WTC11 (cell line): ENCODE results near the gene CRTAP.

Experiments used
- CBFB ChIP-seq: sonication (generic); formaldehyde crosslinking; IDR thresholded peaks from 2 replicates; pipeline ENCODE4 v1.8.1; 2022; ENCODE audit warnings: mild to moderate bottlenecking, low read depth, missing genetic modification reagents
- JUN ChIP-seq: sonication (generic); formaldehyde crosslinking; IDR thresholded peaks from 2 replicates; pipeline ENCODE4 v1.8.0; 2023; ENCODE audit warnings: mild to moderate bottlenecking, missing genetic modification reagents
- MAX ChIP-seq: sonication (generic); formaldehyde crosslinking; IDR thresholded peaks from 2 replicates; pipeline ENCODE4 v1.8.0; 2022; ENCODE audit warnings: mild to moderate bottlenecking, missing genetic modification reagents
- NR1H2 ChIP-seq: sonication (generic); formaldehyde crosslinking; IDR thresholded peaks from 2 replicates; pipeline ENCODE4 v1.9.0; 2021; ENCODE audit warnings: mild to moderate bottlenecking, moderate library complexity, missing genetic modification reagents
- PRRX2 ChIP-seq: fragments of 250-450 bp; sonication (Bioruptor Pico); IDR thresholded peaks from 2 replicates; pipeline ENCODE4 v1.8.0; 2021; ENCODE audit warnings: mild to moderate bottlenecking
- SP1 ChIP-seq: sonication (generic); formaldehyde crosslinking; conservative IDR thresholded peaks from 2 replicates; pipeline ENCODE4 v1.8.1; 2022; ENCODE audit warnings: missing genetic modification reagents
- USF1 ChIP-seq: sonication (generic); formaldehyde crosslinking; IDR thresholded peaks from 2 replicates; pipeline ENCODE4 v1.8.0; 2022; ENCODE audit warnings: mild to moderate bottlenecking, missing genetic modification reagents
- ZNF416 ChIP-seq: fragments of 250-450 bp; sonication (Bioruptor Pico); IDR thresholded peaks from 2 replicates; pipeline ENCODE4 v1.9.0; 2021; ENCODE audit warnings: mild to moderate bottlenecking, inconsistent platforms
- TF ChIP-seq, protein P1 (sequence below): fragments of 200-600 bp; IDR thresholded peaks from 2 replicates; pipeline ENCODE4 v1.8.0; 2022; ENCODE audit warnings: antibody characterized with exemption
- TF ChIP-seq, protein P2 (sequence below): sonication (generic); formaldehyde crosslinking; IDR thresholded peaks from 2 replicates; pipeline ENCODE4 v1.8.1; 2022; ENCODE audit warnings: low read depth, mild to moderate bottlenecking, moderate library complexity, missing genetic modification reagents, borderline replicate concordance

DNA sequence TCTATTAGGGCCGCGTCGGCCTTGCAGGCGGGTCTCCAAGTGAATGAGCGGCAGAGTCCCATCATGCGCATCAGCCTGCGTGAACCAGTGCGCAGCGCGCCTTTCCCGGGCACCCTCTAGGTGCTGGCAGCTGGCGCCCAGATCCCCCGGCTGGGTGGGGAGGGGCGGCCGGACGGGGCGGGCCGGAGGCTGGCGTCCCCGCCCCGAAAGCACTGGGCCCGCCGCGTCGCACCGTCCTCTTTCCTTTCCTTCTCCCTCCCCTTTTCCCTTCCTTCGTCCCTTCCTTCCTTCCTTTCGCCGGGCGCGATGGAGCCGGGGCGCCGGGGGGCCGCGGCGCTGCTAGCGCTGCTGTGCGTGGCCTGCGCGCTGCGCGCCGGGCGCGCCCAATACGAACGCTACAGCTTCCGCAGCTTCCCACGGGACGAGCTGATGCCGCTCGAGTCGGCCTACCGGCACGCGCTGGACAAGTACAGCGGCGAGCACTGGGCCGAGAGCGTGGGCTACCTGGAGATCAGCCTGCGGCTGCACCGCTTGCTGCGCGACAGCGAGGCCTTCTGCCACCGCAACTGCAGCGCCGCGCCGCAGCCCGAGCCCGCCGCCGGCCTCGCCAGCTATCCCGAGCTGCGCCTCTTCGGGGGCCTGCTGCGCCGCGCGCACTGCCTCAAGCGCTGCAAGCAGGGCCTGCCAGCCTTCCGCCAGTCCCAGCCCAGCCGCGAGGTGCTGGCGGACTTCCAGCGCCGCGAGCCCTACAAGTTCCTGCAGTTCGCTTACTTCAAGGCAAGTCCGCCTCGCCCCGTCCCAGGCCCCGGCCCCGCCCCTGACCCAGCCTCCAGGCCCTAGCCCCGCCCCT, at the start of gene CRTAP:
- peak; percentile 81 for TF ChIP-seq SP1 (CRISPR knock-in tag)
- TF ChIP-seq USF1, result no peak
- no peak for TF ChIP-seq NR1H2 (CRISPR knock-in tag)
- peak; percentile 68; the same call in 1 of the 2 replicates for TF ChIP-seq JUN
- TF ChIP-seq CBFB, result no peak
- TF ChIP-seq MAX, result peak; percentile 46; the same call in 1 of the 2 replicates
- TF ChIP-seq, protein P1, sequence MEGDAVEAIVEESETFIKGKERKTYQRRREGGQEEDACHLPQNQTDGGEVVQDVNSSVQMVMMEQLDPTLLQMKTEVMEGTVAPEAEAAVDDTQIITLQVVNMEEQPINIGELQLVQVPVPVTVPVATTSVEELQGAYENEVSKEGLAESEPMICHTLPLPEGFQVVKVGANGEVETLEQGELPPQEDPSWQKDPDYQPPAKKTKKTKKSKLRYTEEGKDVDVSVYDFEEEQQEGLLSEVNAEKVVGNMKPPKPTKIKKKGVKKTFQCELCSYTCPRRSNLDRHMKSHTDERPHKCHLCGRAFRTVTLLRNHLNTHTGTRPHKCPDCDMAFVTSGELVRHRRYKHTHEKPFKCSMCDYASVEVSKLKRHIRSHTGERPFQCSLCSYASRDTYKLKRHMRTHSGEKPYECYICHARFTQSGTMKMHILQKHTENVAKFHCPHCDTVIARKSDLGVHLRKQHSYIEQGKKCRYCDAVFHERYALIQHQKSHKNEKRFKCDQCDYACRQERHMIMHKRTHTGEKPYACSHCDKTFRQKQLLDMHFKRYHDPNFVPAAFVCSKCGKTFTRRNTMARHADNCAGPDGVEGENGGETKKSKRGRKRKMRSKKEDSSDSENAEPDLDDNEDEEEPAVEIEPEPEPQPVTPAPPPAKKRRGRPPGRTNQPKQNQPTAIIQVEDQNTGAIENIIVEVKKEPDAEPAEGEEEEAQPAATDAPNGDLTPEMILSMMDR, result no peak
- TF ChIP-seq ZNF416, result no peak
- TF ChIP-seq, protein P2, sequence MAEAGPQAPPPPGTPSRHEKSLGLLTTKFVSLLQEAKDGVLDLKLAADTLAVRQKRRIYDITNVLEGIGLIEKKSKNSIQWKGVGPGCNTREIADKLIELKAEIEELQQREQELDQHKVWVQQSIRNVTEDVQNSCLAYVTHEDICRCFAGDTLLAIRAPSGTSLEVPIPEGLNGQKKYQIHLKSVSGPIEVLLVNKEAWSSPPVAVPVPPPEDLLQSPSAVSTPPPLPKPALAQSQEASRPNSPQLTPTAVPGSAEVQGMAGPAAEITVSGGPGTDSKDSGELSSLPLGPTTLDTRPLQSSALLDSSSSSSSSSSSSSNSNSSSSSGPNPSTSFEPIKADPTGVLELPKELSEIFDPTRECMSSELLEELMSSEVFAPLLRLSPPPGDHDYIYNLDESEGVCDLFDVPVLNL (CRISPR knock-in tag), result 0 out of 2 replicates have a peak, but pooled peaks have one; percentile 40
- TF ChIP-seq PRRX2 (CRISPR knock-in tag), result no peak
